GM21367 (cell line): Measurements from ENCODE around the gene TSPEAR.

Experiments used
- ATAC-seq: cut with Tn5 transposase; IDR thresholded peaks from one replicate; pipeline ENCODE4 v1.9.1; 2021; ENCODE audit not compliant: unreplicated experiment

Gene TSPEAR

GRCh38 chr21:44478124-44478800 is 233.1 kb downstream of the TSPEAR start:
- no peak for ATAC-seq

- ATAC-seq: no peak
Observed at GRCh38 chr21:44477712-44478111, 233.7 kb downstream of the TSPEAR start.

- no peak for ATAC-seq
Observed at GRCh38 chr21:44477131-44477530, 234.2 kb downstream of the TSPEAR start.

- no peak for ATAC-seq
Observed at GRCh38 chr21:44475266-44475845, 236.0 kb downstream of the TSPEAR start.

- no peak for ATAC-seq
Observed at GRCh38 chr21:44473915-44474555, 237.3 kb downstream of the TSPEAR start.

GRCh38 chr21:44471996-44472395 is 239.4 kb downstream of the TSPEAR start:
- no peak for ATAC-seq

- ATAC-seq: no peak
Observed at GRCh38 chr21:44471341-44471740, 240.0 kb downstream of the TSPEAR start.

GRCh38 chr21:44467859-44468195 is 243.5 kb downstream of the TSPEAR start:
- ATAC-seq: no peak

GRCh38 chr21:44466996-44467858 is 244.1 kb downstream of the TSPEAR start:
- ATAC-seq: no peak

GRCh38 chr21:44466351-44466954 is 244.9 kb downstream of the TSPEAR start:
- ATAC-seq: no peak

- no peak for ATAC-seq
Observed at GRCh38 chr21:44464351-44464750, 247.0 kb downstream of the TSPEAR start.

- no peak for ATAC-seq
Observed at GRCh38 chr21:44463724-44464123, 247.6 kb downstream of the TSPEAR start.

- ATAC-seq: no peak
Observed at GRCh38 chr21:44462834-44463200, 248.6 kb downstream of the TSPEAR start.

- ATAC-seq: no peak
Observed at GRCh38 chr21:44462086-44462833, 249.1 kb downstream of the TSPEAR start.

GRCh38 chr21:44461464-44462001 is 249.8 kb downstream of the TSPEAR start:
- ATAC-seq: no peak

GRCh38 chr21:44461005-44461404 is 250.4 kb downstream of the TSPEAR start:
- no peak for ATAC-seq

- ATAC-seq: no peak
Observed at GRCh38 chr21:44460441-44460755, 251.0 kb downstream of the TSPEAR start.

- no peak for ATAC-seq
Observed at GRCh38 chr21:44459712-44460440, 251.5 kb downstream of the TSPEAR start.

GRCh38 chr21:44458971-44459711 is 252.2 kb downstream of the TSPEAR start:
- ATAC-seq: no peak
